ENCODE results near the gene ATG7.
"Not testable (repeated sequence)": the region's sequence is repeated elsewhere in the genome, so short reads cannot be mapped to it uniquely, and the experiment has no call there.

The ATG7 gene

DNA sequence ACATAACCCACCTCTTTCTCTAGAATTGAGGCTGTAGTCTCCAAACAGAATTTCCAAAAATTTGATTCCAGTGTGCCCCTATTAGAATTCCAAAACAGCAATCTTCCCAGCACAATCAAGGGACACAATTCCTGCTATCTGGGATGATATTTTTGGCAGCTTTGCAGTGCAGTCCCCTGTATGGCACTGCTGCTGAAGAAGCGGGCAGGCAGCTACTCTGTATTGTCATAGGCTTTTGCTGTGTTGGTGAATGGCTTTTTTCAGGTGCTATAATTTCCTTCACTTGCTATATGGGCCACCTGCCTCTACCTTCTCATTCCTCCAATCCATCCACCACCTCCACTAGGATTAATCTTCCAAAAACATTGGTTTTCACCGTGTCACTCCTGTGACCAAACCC, 226.0 kb downstream of the ATG7 start:
- ATAC-seq: peak; percentile 21; the same call in 2 of the 3 replicates
- no peak for TF ChIP-seq BACH2 (CRISPR knock-in tag; IDR thresholded peaks at IDR 0.05; ENCODE audit: borderline replicate concordance)
- no peak for TF ChIP-seq ISL1 (CRISPR knock-in tag; IDR thresholded peaks at IDR 0.05)
- no peak for TF ChIP-seq CSDC2 (CRISPR knock-in tag; IDR thresholded peaks at IDR 0.05)
- no peak for TF ChIP-seq SNAI2 (CRISPR knock-in tag; IDR thresholded peaks at IDR 0.05)
- TF ChIP-seq GLIS3 (CRISPR knock-in tag; IDR thresholded peaks at IDR 0.05): no peak
- TF ChIP-seq, protein P1, sequence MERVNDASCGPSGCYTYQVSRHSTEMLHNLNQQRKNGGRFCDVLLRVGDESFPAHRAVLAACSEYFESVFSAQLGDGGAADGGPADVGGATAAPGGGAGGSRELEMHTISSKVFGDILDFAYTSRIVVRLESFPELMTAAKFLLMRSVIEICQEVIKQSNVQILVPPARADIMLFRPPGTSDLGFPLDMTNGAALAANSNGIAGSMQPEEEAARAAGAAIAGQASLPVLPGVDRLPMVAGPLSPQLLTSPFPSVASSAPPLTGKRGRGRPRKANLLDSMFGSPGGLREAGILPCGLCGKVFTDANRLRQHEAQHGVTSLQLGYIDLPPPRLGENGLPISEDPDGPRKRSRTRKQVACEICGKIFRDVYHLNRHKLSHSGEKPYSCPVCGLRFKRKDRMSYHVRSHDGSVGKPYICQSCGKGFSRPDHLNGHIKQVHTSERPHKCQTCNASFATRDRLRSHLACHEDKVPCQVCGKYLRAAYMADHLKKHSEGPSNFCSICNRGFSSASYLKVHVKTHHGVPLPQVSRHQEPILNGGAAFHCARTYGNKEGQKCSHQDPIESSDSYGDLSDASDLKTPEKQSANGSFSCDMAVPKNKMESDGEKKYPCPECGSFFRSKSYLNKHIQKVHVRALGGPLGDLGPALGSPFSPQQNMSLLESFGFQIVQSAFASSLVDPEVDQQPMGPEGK (CRISPR knock-in tag; IDR thresholded peaks at IDR 0.05; ENCODE audit: borderline replicate concordance): no peak
- TF ChIP-seq, protein P2, sequence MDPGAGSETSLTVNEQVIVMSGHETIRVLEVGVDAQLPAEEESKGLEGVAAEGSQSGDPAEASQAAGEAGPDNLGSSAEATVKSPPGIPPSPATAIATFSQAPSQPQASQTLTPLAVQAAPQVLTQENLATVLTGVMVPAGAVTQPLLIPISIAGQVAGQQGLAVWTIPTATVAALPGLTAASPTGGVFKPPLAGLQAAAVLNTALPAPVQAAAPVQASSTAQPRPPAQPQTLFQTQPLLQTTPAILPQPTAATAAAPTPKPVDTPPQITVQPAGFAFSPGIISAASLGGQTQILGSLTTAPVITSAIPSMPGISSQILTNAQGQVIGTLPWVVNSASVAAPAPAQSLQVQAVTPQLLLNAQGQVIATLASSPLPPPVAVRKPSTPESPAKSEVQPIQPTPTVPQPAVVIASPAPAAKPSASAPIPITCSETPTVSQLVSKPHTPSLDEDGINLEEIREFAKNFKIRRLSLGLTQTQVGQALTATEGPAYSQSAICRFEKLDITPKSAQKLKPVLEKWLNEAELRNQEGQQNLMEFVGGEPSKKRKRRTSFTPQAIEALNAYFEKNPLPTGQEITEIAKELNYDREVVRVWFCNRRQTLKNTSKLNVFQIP (CRISPR knock-in tag; IDR thresholded peaks at IDR 0.05; ENCODE audit: borderline replicate concordance, low read depth): no peak
- TF ChIP-seq, protein P3, sequence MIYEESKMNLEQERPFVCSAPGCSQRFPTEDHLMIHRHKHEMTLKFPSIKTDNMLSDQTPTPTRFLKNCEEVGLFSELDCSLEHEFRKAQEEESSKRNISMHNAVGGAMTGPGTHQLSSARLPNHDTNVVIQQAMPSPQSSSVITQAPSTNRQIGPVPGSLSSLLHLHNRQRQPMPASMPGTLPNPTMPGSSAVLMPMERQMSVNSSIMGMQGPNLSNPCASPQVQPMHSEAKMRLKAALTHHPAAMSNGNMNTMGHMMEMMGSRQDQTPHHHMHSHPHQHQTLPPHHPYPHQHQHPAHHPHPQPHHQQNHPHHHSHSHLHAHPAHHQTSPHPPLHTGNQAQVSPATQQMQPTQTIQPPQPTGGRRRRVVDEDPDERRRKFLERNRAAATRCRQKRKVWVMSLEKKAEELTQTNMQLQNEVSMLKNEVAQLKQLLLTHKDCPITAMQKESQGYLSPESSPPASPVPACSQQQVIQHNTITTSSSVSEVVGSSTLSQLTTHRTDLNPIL (CRISPR knock-in tag; IDR thresholded peaks at IDR 0.05; ENCODE audit: low read depth): no peak
- TF ChIP-seq OSR1 (CRISPR knock-in tag; IDR thresholded peaks at IDR 0.05): no peak
- no peak for TF ChIP-seq ZNF8 (CRISPR knock-in tag; IDR thresholded peaks at IDR 0.05)
- TF ChIP-seq TOX (CRISPR knock-in tag; IDR thresholded peaks at IDR 0.05; ENCODE audit: borderline replicate concordance): no peak
- TF ChIP-seq, protein P4, sequence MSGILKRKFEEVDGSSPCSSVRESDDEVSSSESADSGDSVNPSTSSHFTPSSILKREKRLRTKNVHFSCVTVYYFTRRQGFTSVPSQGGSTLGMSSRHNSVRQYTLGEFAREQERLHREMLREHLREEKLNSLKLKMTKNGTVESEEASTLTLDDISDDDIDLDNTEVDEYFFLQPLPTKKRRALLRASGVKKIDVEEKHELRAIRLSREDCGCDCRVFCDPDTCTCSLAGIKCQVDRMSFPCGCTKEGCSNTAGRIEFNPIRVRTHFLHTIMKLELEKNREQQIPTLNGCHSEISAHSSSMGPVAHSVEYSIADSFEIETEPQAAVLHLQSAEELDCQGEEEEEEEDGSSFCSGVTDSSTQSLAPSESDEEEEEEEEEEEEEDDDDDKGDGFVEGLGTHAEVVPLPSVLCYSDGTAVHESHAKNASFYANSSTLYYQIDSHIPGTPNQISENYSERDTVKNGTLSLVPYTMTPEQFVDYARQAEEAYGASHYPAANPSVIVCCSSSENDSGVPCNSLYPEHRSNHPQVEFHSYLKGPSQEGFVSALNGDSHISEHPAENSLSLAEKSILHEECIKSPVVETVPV (CRISPR knock-in tag; IDR thresholded peaks at IDR 0.05): no peak
- TF ChIP-seq ESRRG (CRISPR knock-in tag; IDR thresholded peaks at IDR 0.05): no peak
- no peak for TF ChIP-seq ZNF565 (CRISPR knock-in tag; conservative IDR thresholded peaks at IDR 0.05; ENCODE audit: low read depth)
- TF ChIP-seq ARNTL (CRISPR knock-in tag; IDR thresholded peaks at IDR 0.05; ENCODE audit: borderline replicate concordance, low read depth): no peak
- TF ChIP-seq ZFP3 (CRISPR knock-in tag; IDR thresholded peaks at IDR 0.05): no peak
- no peak for TF ChIP-seq RARB (CRISPR knock-in tag; IDR thresholded peaks at IDR 0.05)
- TF ChIP-seq TCF4 (CRISPR knock-in tag; IDR thresholded peaks at IDR 0.05; ENCODE audit: borderline replicate concordance): no peak
- TF ChIP-seq ZFP30 (CRISPR knock-in tag; IDR thresholded peaks at IDR 0.05): no peak

DNA sequence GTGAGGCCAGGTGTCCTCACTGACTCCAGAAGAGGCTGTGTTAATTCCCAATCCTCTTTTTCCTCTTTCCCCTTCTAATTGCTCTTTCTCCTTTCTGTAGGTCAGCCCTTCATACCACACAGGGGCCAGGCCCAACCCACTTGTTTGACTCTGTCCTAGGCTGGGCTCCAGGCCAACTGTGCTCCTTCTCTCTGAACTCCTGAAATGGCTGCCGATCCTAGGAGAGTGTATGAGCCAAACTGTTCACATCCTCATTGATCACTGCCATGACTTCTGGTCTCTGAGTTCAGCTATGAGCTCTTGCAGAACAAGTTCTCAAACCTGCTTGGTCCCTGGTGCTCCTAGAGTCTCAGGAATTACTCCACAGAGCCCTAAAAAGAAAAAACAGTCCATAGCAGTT, 226.4 kb downstream of the ATG7 start:
- TF ChIP-seq ESRRG (CRISPR knock-in tag; IDR thresholded peaks at IDR 0.05): no peak
- no peak for TF ChIP-seq ZFP30 (CRISPR knock-in tag; IDR thresholded peaks at IDR 0.05)
- TF ChIP-seq OSR1 (CRISPR knock-in tag; IDR thresholded peaks at IDR 0.05): no peak
- TF ChIP-seq, protein P5, sequence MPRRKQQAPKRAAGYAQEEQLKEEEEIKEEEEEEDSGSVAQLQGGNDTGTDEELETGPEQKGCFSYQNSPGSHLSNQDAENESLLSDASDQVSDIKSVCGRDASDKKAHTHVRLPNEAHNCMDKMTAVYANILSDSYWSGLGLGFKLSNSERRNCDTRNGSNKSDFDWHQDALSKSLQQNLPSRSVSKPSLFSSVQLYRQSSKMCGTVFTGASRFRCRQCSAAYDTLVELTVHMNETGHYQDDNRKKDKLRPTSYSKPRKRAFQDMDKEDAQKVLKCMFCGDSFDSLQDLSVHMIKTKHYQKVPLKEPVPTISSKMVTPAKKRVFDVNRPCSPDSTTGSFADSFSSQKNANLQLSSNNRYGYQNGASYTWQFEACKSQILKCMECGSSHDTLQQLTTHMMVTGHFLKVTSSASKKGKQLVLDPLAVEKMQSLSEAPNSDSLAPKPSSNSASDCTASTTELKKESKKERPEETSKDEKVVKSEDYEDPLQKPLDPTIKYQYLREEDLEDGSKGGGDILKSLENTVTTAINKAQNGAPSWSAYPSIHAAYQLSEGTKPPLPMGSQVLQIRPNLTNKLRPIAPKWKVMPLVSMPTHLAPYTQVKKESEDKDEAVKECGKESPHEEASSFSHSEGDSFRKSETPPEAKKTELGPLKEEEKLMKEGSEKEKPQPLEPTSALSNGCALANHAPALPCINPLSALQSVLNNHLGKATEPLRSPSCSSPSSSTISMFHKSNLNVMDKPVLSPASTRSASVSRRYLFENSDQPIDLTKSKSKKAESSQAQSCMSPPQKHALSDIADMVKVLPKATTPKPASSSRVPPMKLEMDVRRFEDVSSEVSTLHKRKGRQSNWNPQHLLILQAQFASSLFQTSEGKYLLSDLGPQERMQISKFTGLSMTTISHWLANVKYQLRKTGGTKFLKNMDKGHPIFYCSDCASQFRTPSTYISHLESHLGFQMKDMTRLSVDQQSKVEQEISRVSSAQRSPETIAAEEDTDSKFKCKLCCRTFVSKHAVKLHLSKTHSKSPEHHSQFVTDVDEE (CRISPR knock-in tag; IDR thresholded peaks at IDR 0.05): no peak
- no peak for TF ChIP-seq CSDC2 (CRISPR knock-in tag; IDR thresholded peaks at IDR 0.05)
- TF ChIP-seq GLIS3 (CRISPR knock-in tag; IDR thresholded peaks at IDR 0.05): no peak
- no peak for TF ChIP-seq TCF4 (CRISPR knock-in tag; IDR thresholded peaks at IDR 0.05; ENCODE audit: borderline replicate concordance)
- ATAC-seq: peak; percentile 95

DNA sequence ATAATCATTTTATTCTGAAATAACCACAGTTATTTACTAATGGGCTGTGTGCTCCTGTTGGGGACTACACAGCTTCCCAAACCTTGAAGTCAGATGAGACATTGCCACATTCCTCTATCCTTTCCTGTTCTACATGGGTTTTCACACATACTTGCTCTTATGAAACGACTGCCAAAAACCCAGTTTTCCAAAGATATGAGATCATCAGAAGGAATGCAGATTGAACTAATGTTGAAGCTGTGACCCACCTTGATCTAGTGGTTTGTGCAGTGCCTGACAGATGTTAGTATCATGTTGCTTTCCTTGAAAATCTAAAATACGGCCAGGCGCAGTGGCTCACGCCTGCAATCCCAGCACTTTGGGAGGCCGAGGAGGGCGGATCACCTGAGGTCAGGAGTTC, 226.9 kb downstream of the ATG7 start:
- TF ChIP-seq, protein P3 (CRISPR knock-in tag; IDR thresholded peaks at IDR 0.05; ENCODE audit: low read depth): no peak
- TF ChIP-seq ISL1 (CRISPR knock-in tag; IDR thresholded peaks at IDR 0.05): 0 out of 2 replicates have a peak, but pooled peaks have one; percentile 21
- TF ChIP-seq, protein P4 (CRISPR knock-in tag; IDR thresholded peaks at IDR 0.05): no peak
- no peak for TF ChIP-seq SNAI2 (CRISPR knock-in tag; IDR thresholded peaks at IDR 0.05)
- no peak for TF ChIP-seq GLIS3 (CRISPR knock-in tag; IDR thresholded peaks at IDR 0.05)
- TF ChIP-seq, protein P1 (CRISPR knock-in tag; IDR thresholded peaks at IDR 0.05; ENCODE audit: borderline replicate concordance): no peak
- ATAC-seq: peak; percentile 84

DNA sequence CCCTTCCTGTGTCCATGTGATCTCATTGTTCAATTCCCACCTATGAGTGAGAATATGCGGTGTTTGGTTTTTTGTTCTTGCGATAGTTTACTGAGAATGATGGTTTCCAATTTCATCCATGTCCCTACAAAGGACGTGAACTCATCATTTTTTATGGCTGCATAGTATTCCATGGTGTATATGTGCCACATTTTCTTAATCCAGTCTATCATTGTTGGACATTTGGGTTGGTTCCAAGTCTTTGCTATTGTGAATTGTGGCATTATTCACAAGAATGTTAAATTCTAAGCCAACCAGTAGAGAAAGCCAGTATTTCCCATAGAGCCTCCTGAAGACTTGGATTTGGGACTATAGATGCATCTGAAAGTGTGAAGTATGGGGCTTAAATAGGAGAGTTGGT, 230.2 kb downstream of the ATG7 start:
- not testable (repeated sequence) for ATAC-seq
